C4-2B (cell line): ENCODE results near the gene GORASP2.

Experiments used
- ZFX ChIP-seq: fragments of 450-650 bp; IDR thresholded peaks from 2 replicates; pipeline ENCODE4 v1.6.1; 2017
- TF ChIP-seq, protein P1 (sequence below): fragments of 450-650 bp; conservative IDR thresholded peaks from 2 replicates; pipeline ENCODE4 v1.5.1; 2017; ENCODE audit warnings: mild to moderate bottlenecking

DNA sequence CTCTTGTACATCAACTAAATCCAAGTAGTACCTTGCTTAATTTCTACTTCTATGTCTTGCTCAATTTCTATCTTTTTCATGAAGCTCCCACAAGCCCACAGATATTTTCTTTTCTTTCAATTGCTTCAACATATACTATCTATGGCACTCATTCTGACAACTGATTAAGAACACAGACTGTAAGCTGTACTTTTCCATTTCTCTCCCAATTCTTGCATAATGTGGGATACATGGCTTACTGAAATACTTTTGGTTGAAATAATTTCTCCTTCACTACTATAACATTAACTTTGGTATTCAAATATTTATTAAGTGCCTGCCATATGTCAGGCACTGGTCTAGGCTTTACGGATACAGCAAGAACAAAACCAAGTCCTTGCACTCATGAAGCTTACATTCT, 84.8 kb downstream of the GORASP2 start:
- TF ChIP-seq, protein P1, sequence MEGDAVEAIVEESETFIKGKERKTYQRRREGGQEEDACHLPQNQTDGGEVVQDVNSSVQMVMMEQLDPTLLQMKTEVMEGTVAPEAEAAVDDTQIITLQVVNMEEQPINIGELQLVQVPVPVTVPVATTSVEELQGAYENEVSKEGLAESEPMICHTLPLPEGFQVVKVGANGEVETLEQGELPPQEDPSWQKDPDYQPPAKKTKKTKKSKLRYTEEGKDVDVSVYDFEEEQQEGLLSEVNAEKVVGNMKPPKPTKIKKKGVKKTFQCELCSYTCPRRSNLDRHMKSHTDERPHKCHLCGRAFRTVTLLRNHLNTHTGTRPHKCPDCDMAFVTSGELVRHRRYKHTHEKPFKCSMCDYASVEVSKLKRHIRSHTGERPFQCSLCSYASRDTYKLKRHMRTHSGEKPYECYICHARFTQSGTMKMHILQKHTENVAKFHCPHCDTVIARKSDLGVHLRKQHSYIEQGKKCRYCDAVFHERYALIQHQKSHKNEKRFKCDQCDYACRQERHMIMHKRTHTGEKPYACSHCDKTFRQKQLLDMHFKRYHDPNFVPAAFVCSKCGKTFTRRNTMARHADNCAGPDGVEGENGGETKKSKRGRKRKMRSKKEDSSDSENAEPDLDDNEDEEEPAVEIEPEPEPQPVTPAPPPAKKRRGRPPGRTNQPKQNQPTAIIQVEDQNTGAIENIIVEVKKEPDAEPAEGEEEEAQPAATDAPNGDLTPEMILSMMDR = no peak
- TF ChIP-seq ZFX = no peak
